HT1080 (cell line): Measurements from ENCODE around the gene GPSM1. TPM values are rescaled to one million over a fixed set of nuclear protein-coding genes. Genes with fewer than 3 reads are reported as not detected.
"Not testable (repeated sequence)": the region's sequence is repeated elsewhere in the genome, so short reads cannot be mapped to it uniquely, and the experiment has no call there.

Experiments used
- DNase-seq: peaks from one replicate; pipeline ENCODE4 v3.0.0-alpha.2; 2015; ENCODE audit warnings: low read depth
- total RNA-seq: library from RNA; depleted of rRNA; stranded (reverse); fragments of >200 nt; shearing (Covaris generic); gene quantifications from 2 replicates; pipeline ENCODE4 v1.2.3, GENCODE V29; 2014

Gene GPSM1
- total RNA-seq, 1 experiment from 2014 or later, result 23.1 TPM

GRCh38 chr9:136392538-136393449 lies 65.5 kb downstream of the GPSM1 start:
- no peak for DNase-seq

DNA sequence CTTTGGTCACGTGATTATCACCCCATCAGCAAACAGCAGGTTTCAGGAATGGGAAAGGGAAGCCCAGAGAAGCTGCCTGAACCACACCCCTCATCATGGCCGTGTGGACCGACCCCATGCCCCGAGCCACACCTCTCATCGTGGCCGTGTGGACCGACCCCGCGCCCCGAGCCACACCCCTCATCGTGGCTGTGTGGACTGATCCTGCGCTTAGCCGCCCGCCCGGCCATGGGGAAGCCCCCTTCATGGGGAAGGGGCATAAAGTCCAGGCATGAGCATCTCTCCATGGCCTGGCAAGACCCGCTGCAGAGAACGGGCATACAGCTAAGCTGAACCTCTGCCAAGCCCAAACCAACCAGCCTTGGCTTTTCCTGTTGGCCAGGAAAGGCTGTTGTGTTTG lies 66.2 kb downstream of the GPSM1 start:
- no peak for DNase-seq

- no peak for DNase-seq
Observed at GRCh38 chr9:136394312-136395019, 67.1 kb downstream of the GPSM1 start.

- no peak for DNase-seq
Observed at GRCh38 chr9:136395020-136395340, 67.6 kb downstream of the GPSM1 start.

GRCh38 chr9:136395345-136396218 lies 68.2 kb downstream of the GPSM1 start:
- no peak for DNase-seq

- no peak for DNase-seq
Observed at GRCh38 chr9:136396219-136396515, 68.8 kb downstream of the GPSM1 start.

GRCh38 chr9:136397643-136398042 lies 70.3 kb downstream of the GPSM1 start:
- DNase-seq, result no peak

DNA sequence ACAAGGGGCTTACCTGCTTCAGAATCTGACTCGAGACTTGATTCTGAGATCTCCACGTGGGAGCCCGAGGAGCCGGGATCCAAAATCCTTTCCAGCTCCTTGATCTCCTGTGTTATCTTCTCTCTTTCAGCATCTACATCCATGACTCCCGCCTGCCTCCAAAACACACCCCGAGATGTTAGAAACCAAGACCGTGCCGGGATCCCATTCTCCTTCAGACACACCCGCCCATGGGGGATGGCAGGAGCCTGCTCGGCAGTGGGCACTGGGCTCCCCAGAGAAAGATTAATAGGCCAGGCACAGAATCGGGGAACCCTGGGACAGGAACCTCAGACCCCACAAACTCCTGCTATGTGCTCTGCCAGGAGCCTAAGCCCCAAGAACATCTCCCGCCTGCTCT lies 70.9 kb downstream of the GPSM1 start:
- DNase-seq, result no peak

DNA sequence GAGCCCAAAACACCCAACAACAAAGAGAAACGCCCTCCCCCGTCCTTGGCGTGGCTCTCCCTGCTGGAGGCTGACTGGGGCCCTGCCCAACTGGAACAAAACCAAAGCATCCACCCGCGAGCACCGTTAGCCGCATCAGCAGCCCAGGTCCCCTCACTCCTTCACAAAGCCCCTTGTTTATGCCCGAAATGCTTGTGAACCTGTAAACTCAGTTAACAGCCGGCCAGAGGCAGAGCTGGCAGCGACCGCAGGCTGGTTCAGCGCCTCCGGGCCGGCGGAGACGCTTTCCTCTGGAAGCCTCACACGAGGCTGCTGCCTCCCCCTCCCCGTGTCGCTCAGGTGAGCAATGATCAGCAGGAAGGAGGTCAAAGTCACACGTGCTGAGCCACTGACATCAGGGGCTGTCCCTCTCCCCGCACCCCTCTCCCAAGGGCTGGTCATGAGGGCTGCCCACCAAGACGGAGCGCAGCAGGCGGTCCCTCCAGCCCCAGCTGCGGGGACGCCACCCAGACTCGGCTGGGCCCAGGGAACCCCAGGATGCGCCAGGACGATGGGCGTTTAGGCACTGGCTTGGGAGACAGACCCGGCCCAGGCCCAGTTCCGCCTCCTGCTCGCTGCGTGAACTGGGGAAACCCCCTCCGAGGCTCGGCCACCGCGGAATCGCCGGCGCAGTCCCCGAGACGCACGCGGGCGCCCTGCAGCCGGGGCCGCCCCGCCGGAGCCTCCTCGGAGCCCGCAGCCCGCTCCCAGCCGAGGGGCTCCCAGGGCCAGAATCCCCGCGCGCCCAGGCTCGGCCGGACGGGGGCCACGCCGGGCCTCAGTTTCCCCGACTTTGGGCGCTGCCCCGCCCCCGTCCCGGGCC lies 72.1 kb downstream of the GPSM1 start:
- no peak for DNase-seq

DNA sequence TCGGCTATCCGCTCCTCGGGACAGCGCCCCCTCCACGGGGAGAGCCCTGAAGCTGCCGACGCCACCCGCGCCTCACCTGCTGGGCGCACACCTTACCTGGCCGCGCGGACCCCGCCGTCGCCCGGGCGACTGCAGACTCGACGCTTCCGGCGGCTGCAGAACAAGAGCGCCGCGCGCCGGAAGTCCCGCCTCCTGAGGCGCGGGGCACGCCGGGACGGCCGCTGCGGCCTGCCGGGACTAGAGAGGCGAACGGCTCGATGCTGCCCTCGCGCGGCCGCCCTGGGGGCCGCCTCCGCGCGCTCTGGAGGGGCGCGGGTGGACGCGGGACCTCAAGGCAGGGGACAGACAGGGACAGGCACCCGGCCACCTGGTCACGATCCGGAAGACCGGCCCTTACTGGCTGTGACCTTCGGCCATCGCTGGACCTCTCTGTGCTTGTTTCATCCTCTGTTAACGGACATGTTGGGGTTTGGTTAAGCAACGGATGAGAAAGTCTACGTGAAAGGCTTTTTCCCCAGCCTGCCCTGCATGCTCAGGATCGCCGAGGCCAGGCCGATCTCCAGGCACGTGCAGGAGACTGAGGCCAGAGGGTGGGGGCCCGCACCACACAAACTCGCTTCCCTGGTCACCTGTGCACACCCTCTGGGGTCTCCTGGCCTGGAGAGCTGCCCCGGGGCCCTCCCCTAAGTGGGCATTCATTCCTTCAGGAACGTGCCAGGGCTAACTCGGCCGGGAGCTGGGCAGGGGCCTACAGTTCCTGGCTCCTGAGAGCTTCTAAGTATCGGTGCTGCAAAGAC lies 72.9 kb downstream of the GPSM1 start, which contains the start of gene SNAPC4:
Gene SNAPC4 (minus strand): TSS at position 133 of the 797 bp plus-strand sequence. CDS start 1,742 bp downstream, outside the sequence.
- peak; percentile 79 for DNase-seq

- no peak for DNase-seq
Observed at GRCh38 chr9:136401173-136401922, 74.0 kb downstream of the GPSM1 start.

- no peak for DNase-seq
Observed at GRCh38 chr9:136402067-136402466, 74.7 kb downstream of the GPSM1 start.

DNA sequence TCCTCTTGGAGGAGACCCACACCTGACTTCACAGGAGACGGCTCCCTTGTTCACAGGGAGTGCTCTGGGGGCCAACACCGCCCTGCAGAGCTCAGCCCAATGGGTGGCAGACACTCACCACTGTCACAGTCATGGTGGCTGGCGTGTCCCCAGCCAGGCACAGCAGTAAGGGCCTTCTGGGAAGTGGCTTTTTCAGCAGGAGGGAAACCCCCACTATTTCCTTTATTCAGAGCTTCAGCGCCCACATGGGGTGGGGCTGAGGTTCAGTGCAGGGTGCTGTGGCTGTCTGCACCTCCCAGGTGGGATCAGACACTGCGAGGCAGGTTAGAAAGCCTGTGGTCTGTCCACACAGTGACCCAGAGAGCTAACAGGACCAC lies 76.2 kb downstream of the GPSM1 start:
- no peak for DNase-seq

GRCh38 chr9:136403915-136404800 lies 76.8 kb downstream of the GPSM1 start:
- DNase-seq, result no peak

- no peak for DNase-seq
Observed at GRCh38 chr9:136404801-136405136, 77.4 kb downstream of the GPSM1 start.

- no peak for DNase-seq
Observed at GRCh38 chr9:136405481-136405880, 78.1 kb downstream of the GPSM1 start.

- DNase-seq, result not testable (repeated sequence)
Observed at GRCh38 chr9:136405904-136406303, 78.6 kb downstream of the GPSM1 start.

GRCh38 chr9:136407061-136407460 lies 79.7 kb downstream of the GPSM1 start:
- not testable (repeated sequence) for DNase-seq
